IMR-90 (cell line): ENCODE measurements around the gene CNTN5. TPM values are rescaled to one million over a fixed set of nuclear protein-coding genes. Genes with fewer than 3 reads are reported as not detected.

Experiments used
- ATAC-seq: fragments of 200-7000 bp; cut with Tn5 transposase; 2 replicates; pipeline ENCODE4 v1.9.1; 2020; ENCODE audit warnings: low read depth, mild to moderate bottlenecking, moderate library complexity
- BruUV-seq: library from RNA; stranded (reverse); fragments of 400-500 nt; replicated peaks from 2 replicates; lab custom pipeline; 2021; lab: Mats Ljungman, UMichigan
- CTCF ChIA-PET: fragments of 300-600 bp; formaldehyde crosslinking; extraction: SDS; loops from one replicate; lab custom pipeline; 2021; ENCODE audit warnings: antibody characterized with exemption; lab: Yijun Ruan, JAX
- POLR2A ChIA-PET: fragments of 300-600 bp; sonication (Branson Sonifier 250); formaldehyde crosslinking; loops from one replicate; lab custom pipeline; 2022; ENCODE audit warnings: antibody characterized with exemption; ENCODE audit not compliant: unreplicated experiment; lab: Charles Lee
- DNase-seq: peaks from one replicate; pipeline ENCODE4 v3.0.0; 2013
- H2AFZ ChIP-seq: replicated peaks from 2 replicates; pipeline ENCODE3; 2013; ENCODE audit warnings: low read length, mild to moderate bottlenecking; ENCODE audit not compliant: poor library complexity
- H2AK5ac ChIP-seq: 2 replicates; pipeline ENCODE4 v1.6.1; 2013; ENCODE audit warnings: low read depth, low read length, inconsistent platforms
- H2AK9ac ChIP-seq: replicated peaks from 2 replicates; pipeline ENCODE3; 2013; ENCODE audit warnings: mild to moderate bottlenecking, low read depth, low read length, moderate library complexity; ENCODE audit not compliant: poor library complexity
- H2BK120ac ChIP-seq: 2 replicates; pipeline ENCODE4 v1.6.1; 2013; ENCODE audit warnings: low read depth, low read length, inconsistent platforms
- H2BK15ac ChIP-seq: 3 replicates; pipeline ENCODE4 v1.6.1; 2013; ENCODE audit warnings: low read depth, low read length, inconsistent platforms
- H2BK20ac ChIP-seq: 2 replicates; pipeline ENCODE4 v1.6.1; 2013; ENCODE audit warnings: low read depth, mild to moderate bottlenecking, inconsistent platforms, low read length, moderate library complexity
- H2BK5ac ChIP-seq: 2 replicates; pipeline ENCODE4 v1.6.1; 2013; ENCODE audit warnings: mild to moderate bottlenecking, low read depth, low read length, inconsistent platforms; ENCODE audit not compliant: poor library complexity, severe bottlenecking
- H3K14ac ChIP-seq: replicated peaks from 2 replicates; pipeline ENCODE4 v1.6.1; 2013; ENCODE audit warnings: low read depth, low read length, inconsistent platforms
- H3K18ac ChIP-seq: 2 replicates; pipeline ENCODE4 v1.6.1; 2013; ENCODE audit warnings: low read depth, low read length, control low read depth
- H3K23ac ChIP-seq: 2 replicates; pipeline ENCODE4 v1.6.1; 2013; ENCODE audit warnings: low read depth, low read length, inconsistent platforms
- H3K27ac ChIP-seq: 2 replicates; pipeline ENCODE4 v1.5.1; 2013; ENCODE audit warnings: mild to moderate bottlenecking, control low read depth, low read length; ENCODE audit not compliant: insufficient read depth
- H3K27me3 ChIP-seq: 2 replicates; pipeline ENCODE4 v1.6.1; 2013; ENCODE audit warnings: low read length; ENCODE audit not compliant: control insufficient read depth, insufficient read depth
- H3K36me3 ChIP-seq: 2 replicates; pipeline ENCODE4 v1.6.1; 2013; ENCODE audit warnings: low read length, mixed read lengths; ENCODE audit not compliant: control insufficient read depth, insufficient read depth
- H3K4ac ChIP-seq: 2 replicates; pipeline ENCODE4 v1.6.1; 2013; ENCODE audit warnings: low read depth, low read length, inconsistent platforms
- H3K4me1 ChIP-seq: 2 replicates; pipeline ENCODE4 v1.6.1; 2013; ENCODE audit warnings: low read length, mixed read lengths; ENCODE audit not compliant: control insufficient read depth, insufficient read depth
- H3K4me2 ChIP-seq: 2 replicates; pipeline ENCODE4 v1.6.1; 2013; ENCODE audit warnings: low read depth, mild to moderate bottlenecking, control low read depth, low read length, moderate library complexity
- H3K4me3 ChIP-seq: 2 replicates; pipeline ENCODE4 v1.5.1; 2013; ENCODE audit warnings: low read depth, mild to moderate bottlenecking, control low read depth, low read length, moderate library complexity; ENCODE audit not compliant: insufficient read depth
- H3K56ac ChIP-seq: 2 replicates; pipeline ENCODE4 v1.6.1; 2013; ENCODE audit warnings: low read length, inconsistent platforms; ENCODE audit not compliant: insufficient read depth; ENCODE audit errors: extremely low read depth
- H3K79me1 ChIP-seq, 2 experiments: 2 replicates each; pipeline ENCODE4 v1.6.1; 2013; ENCODE audit warnings: low read length in 2 of 2, inconsistent platforms in 1 of 2, low read depth in 1 of 2
- H3K9ac ChIP-seq: 2 replicates; pipeline ENCODE4 v1.6.1; 2013; ENCODE audit warnings: low read depth, low read length, control low read depth
- H3K9me1 ChIP-seq: 2 replicates; pipeline ENCODE4 v1.6.1; 2013; ENCODE audit warnings: low read length, inconsistent platforms; ENCODE audit not compliant: insufficient read depth
- H3K9me3 ChIP-seq: 2 replicates; pipeline ENCODE4 v1.6.1; 2013; ENCODE audit warnings: low read length; ENCODE audit not compliant: control insufficient read depth, insufficient read depth
- H4K20me1 ChIP-seq: 2 replicates; pipeline ENCODE4 v1.6.1; 2013; ENCODE audit warnings: low read length, inconsistent platforms; ENCODE audit not compliant: insufficient read depth
- H4K5ac ChIP-seq: 2 replicates; pipeline ENCODE4 v1.6.1; 2013; ENCODE audit warnings: mild to moderate bottlenecking, low read depth, low read length, control low read depth
- H4K8ac ChIP-seq, 2 experiments: 2 replicates each; pipeline ENCODE4 v1.6.1; 2013; ENCODE audit warnings: low read depth in 2 of 2, low read length in 2 of 2, control low read depth in 1 of 2, inconsistent platforms in 1 of 2
- H4K91ac ChIP-seq: 2 replicates; pipeline ENCODE4 v1.6.1; 2013; ENCODE audit warnings: low read depth, low read length, inconsistent platforms; ENCODE audit not compliant: insufficient read depth
- MAFK ChIP-seq: IDR thresholded peaks from 2 replicates; pipeline ENCODE4 v1.6.1; 2012; ENCODE audit warnings: low read depth, low read length, improper control_type of control experiment
- RCOR1 ChIP-seq: IDR thresholded peaks from 2 replicates; pipeline ENCODE4 v1.6.1; 2012; ENCODE audit warnings: mild to moderate bottlenecking, low read length, improper control_type of control experiment; ENCODE audit not compliant: insufficient replicate concordance
- WGBS, 2 experiments: methylation state at CpG; one replicate each; pipeline versions ENCODE4 v1.1.5 to v1.1.7; 2013; ENCODE audit warnings: missing lambda C conversion rate in 2 of 2; ENCODE audit not compliant: insufficient read length in 1 of 2; ENCODE audit errors: extremely low coverage in 2 of 2; 5-methylcytosine and 5-hydroxymethylcytosine counted together
- dilution Hi-C: fragments of 300-500 bp; cut with HindIII; formaldehyde crosslinking; loops from one replicate; pipeline ENCODE4 v1.14.3; 2018; ENCODE audit warnings: low sequenced_read_pairs; ENCODE audit not compliant: unreplicated experiment
- in situ Hi-C: fragments of 300-500 bp; cut with MboI; formaldehyde crosslinking; loops from 3 replicates; pipeline ENCODE4 v1.14.3; 2019; ENCODE audit warnings: low sequenced_read_pairs, inconsistent platforms, mixed read lengths
- intact Hi-C: fragments of 100-400 bp; cut with micrococcal nuclease; formaldehyde crosslinking; loops from 2 replicates; pipeline ENCODE4 v1.10.0; 2022
- polyA plus RNA-seq, 3 experiments: library from polyadenylated mRNA; depleted of rRNA; stranded (reverse); fragments of >200 nt; gene quantifications; 2 replicates each; pipeline ENCODE4 v1.2.3, GENCODE V29; 2012; ENCODE audit warnings: low replicate concordance in 1 of 3
- total RNA-seq: library from RNA; depleted of rRNA; stranded (reverse); fragments of >200 nt; gene quantifications from 2 replicates; pipeline ENCODE4 v1.2.3, GENCODE V29; 2012

The CNTN5 gene
- total and polyA plus RNA-seq, 2 of the 4 experiments (the other 2 are of a cell fraction) = not detected

DNA sequence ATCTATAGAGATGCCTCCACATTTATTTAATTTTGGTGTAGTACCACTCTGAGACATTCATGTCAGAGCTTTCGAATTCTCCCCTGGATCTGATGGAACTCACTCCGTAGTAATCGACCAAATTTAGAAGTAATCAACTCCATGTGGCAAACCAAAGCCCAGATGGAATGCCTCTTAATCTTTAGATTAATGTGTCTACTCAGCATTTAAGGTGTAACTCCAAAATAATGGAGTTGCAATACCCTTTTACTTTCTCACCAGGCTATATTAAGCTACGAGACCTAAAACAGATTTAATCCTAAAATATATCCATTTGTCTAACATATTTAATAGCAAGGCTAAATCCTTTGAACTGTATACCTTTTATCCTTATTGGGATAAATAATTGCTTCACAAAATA lies 473.3 kb downstream of the CNTN5 start:
- Histone ChIP-seq H2BK120ac (no peak overlapping the region), H2BK5ac (no peak overlapping the region), H3K14ac (no peak overlapping the region), H3K23ac (no peak overlapping the region), H3K27me3 (no peaks in the 10 kb centered on the region), H3K9me1 (no peaks in the 10 kb centered on the region), H2AFZ (no peak overlapping the region), H2BK15ac (no peak overlapping the region), H3K79me1 (no peaks in the 10 kb centered on the region), H3K9me3 (no peaks in the 10 kb centered on the region), H3K4ac (no peak overlapping the region), H3K27ac (no peak overlapping the region), H3K36me3 (no peaks in the 10 kb centered on the region), H3K9ac (no peak overlapping the region), H4K91ac (no peak overlapping the region), H2AK9ac (no peak overlapping the region), H2AK5ac (no peak overlapping the region), H3K56ac (no peak overlapping the region), H4K8ac (no peak overlapping the region), H4K20me1 (no peaks in the 10 kb centered on the region), H3K18ac (no peak overlapping the region), H3K4me3 (no peak overlapping the region), H3K4me2 (no peak overlapping the region), H2BK20ac (no peak overlapping the region), H4K5ac (no peak overlapping the region), H3K4me1 (no peaks in the 10 kb centered on the region)
- no peak for ATAC-seq
- ChIA-PET CTCF (no interaction called here), POLR2A (no interaction called here)
- no peak for DNase-seq
- dilution Hi-C loops (no loop called here), intact Hi-C loops (no loop called here), in situ Hi-C loops (no loop called here)
- 100% methylated on average over 1 of the region's 4 CpGs; no CpG with 5 or more reads in 1 of the 2 experiments for WGBS, 2 experiments
- BruUV-seq = no TSS peak
- TF ChIP-seq RCOR1 = no peak
- peak; percentile 94 for TF ChIP-seq MAFK
